Mesenteric fat pad (tissue), 1 donor: Measurements from ENCODE around the gene PCMTD2. TPM values are rescaled to one million over a fixed set of nuclear protein-coding genes. Genes with fewer than 3 reads are reported as not detected.
A peak's percentile ranks its signal among the peaks of the same experiment; 100 is the strongest.

Source experiments
- DNase-seq: peaks from one replicate; pipeline ENCODE4 v3.0.0-alpha.2; 2020; ENCODE audit warnings: low spot score
- total RNA-seq: library from RNA; stranded (reverse); fragmentation: NEBNext Ultra II Directional; extraction: Animal tissue kit (Norgen Biotek cat#: 25700); gene quantifications from one replicate; pipeline ENCODE4 v1.2.1, GENCODE V29; 2021
- donor health status: DM: yes; HTN: yes; CAD: no.

Gene PCMTD2
- total RNA-seq, 1 donor from 2014 or later = 33.7 TPM

DNA sequence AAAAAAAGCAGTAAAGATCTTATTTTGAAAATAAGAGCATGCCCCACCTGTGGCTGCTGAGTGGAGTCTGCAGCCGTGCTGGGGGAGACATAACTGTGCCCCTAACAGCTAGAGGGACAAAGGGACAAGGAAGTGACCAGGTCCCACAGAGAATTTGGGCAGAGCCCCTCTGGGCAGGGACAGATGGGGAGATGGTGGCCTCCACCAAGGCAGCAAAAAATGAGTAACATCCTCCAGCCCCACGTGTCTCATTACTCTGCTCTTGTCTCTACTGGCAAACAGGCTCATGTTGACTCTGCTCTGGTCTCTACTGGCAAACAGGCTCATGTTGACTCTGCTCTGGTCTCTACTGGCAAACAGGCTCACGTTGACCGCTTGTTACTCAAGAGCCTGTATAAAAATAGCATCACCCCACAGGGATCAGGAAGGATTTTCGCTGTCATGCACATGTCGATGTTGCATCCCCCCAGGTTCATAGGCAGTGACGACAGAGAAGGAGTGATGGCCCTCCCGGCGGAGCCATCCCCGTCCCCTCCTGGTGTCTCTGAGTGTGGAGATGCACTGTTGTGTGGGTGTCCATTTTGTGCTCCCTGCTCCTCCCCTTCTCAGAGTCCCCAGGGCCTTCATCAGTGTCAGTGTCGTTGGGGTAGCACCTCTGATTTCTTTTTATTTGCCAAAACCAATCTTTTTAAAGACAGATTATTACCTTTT lies 17.3 kb upstream of the PCMTD2 start:
- DNase-seq = no peak

DNA sequence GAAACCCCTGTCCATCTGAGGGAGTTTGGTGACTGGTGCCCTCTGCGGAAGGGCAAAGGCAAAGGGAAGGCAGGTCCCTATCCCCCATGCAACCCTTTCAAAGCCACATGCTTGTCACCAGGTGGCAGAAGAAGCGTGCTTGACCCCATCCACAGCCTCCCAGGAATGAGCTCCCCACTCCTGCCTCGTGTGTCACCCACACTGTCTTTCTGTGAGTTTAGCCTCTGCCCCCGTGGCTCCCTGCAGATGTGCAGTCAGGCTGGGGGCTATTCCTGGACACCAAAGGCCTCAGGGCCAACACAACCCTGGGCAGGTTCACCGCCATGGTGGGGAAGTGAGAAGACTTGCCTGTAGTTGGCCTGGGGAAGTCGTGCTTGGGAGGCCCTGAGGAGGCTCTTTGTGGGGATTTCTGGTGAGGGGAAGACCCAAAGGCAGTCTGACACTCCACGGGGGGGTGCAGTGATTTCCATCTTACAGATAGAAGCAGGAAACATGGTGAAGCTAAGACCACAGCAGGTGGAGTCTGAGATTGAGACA lies 16.6 kb upstream of the PCMTD2 start:
- DNase-seq = no peak

DNA sequence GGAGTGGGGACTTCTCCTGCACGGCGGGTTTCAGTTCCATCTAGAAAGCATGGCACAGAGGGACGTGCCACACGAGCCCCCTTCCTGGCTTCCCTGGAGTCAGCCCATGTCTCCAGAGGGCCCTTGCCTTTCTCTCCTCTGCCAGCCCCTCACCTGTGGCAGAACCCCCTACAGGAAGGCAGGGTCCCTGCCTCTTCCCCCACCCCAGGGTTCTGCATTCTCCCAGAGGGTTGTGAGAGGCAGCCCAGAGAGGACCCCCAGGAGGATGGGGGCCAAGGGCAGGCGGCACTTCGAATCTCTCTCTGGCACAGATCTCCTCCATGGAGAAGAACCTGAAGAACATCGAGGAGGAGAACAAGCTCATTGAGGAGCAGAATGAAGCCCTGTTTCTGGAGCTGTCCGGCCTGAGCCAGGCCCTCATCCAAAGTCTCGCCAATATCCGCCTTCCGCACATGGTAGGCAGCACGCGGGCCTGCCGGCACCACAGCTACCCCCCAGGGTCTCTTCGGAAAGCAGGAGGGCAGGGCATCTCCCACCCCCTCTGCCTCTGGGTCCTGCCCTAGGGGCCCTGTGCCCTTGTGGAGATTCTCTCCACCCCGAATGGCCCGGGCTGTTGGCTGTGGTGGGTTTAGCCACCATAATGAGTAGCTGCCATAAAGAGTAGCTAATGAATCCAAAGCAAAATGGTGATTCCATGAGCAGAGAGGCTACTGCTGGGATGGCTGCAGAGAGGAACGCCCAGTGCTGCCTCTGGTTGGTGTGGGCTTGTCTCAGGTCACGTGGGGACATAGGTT lies 15.9 kb upstream of the PCMTD2 start:
- DNase-seq = peak; percentile 64

DNA sequence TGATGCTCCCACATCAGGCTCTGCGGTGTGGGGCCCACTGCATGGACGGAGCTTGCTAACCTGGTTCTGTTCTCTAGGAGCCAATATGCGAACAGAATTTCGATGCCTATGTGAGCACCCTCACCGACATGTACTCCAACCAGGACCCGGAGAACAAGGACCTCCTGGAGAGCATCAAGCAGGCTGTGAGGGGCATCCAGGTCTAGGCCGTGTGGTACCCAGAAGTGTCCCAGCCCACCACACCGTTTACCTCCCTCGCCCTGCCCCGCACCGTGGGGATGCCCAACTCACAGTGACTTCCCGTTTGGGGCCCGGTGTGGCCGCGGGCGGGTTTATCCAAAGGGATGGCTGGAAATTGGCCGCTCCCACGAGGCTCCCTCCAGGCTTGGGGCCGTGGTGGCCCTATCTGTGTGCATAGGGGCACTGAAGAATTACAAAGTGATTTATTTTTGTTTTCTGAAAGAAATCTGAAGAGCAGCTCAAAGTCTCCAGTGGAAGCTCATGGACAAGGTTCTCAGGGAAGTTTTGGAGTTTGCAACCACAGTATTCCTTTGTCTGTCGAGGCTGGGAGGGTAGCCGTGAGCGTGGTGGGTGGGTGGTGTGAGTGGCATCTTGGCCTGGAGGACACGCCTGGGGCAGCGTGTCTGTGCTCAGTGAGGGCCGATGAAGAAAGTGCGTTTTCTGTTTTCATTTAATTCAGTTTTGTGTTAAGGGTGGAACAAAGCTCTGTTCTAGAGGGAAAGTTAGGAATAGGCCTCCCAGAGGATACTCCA lies 15.1 kb upstream of the PCMTD2 start:
- peak; percentile 53 for DNase-seq

DNA sequence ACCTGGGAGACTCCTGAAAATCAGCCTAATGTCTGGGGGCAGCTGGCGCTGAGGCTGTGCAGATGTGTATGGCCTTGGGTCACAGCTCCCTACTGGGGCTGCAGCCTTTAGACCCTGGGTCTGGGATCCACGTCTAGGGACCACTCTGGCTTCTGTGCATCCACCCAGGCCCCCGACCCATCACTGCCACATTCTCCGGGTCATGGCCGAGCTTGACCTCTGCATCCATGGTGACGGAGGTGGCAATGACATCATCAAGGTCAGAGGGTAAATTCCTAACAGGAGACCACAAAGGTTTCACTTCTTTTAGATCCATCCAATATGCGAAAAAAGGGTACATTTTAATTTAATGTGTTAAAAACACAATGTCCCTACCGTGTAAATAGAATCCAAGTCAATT lies 14.5 kb upstream of the PCMTD2 start:
- DNase-seq = peak; percentile 71

DNA sequence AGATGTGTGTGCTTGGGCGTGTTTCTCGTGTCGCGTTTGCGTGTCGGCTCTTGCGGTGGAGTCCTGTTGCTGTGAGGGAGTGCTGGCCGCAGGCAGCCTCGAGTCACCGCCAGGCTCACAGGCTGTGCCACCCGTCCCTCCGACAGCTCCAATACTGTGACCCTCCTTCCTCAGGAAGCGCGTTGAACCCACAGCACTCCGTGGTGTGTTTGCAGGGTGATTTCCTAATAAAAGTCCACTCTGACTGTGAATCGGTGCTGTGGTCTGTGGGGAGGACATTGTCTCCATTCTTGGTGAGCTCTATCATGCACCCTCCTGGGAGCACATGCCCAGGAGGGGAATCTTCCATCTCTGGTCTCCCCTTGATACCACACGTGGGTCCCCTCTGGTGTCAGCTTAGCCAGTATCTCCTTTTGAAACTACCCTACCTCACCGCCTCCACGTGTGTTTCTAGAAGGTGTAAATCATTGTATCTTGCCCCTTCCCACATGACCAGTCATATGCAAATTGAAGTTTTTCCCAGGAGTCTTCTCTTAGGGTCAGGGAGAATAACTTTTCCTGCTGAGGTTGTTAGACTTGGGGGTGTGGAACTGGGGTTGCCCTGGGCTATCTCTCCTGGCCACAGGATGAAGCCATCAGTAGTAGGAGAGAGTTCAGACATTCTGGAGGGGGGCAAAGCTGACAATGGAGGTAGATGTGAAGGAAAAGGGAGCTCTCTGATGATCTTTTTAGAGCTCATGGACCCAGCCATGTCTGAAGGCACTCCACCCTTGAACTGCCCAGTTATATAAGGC lies 13.3 kb upstream of the PCMTD2 start:
- peak; percentile 81 for DNase-seq

DNA sequence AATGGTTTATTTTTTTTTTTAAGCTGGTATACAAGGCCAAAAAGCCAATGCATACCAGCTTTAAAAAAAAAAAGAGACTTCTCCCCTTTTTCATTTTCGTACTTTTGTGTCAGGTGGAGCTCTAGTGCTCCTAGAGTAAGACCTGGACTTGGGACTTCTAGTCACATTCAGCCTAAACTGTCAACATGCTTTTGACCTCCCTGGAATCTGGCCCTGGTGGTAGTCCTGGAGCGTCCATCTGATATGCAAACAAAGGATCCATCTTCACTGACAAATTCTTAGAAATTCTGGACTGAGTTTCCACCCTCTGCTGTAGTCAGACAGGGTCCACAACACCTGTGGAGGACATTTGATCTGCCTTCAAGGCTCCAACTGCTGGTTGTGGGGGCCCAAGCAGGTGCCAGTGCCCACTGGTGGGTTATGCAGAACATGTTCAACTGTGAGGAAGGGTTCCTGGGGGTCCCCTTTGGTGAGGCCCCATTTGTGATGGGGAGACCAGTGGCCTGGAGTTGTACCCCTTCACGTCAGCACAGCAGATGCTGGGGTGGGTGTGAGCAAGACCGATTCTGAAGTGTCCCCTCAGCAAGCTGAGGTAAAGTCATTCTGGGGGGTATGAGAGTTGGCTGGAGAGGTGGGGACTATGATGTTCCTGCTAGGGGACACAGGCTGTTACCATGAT lies 12.6 kb upstream of the PCMTD2 start:
- DNase-seq = peak; percentile 79

DNA sequence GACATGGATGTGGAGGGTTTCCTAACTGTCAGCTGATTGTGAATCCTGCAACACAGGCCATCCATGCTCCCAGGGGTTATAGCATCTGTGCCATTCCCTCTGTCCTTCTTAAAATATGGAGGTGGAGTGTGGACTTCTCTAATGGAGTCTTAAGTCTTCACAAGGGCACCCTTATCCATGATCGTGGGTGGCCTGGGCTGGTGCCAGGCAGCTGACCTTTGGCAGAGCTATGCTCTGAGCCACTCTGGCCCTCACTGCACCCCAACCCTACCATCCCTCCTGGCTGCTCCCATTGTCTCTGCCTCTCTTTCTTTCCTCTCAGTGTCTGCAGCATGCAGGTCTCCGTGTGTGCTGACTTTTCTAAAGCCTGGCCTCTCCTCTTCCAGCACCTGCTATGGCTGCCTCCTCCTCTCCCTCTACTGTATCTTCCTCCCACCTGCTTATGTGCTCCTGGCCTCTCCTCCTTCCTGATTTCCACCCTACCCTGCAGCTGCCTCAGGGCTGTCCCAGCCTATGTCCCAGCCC lies 11.2 kb upstream of the PCMTD2 start:
- DNase-seq = peak; percentile 57

DNA sequence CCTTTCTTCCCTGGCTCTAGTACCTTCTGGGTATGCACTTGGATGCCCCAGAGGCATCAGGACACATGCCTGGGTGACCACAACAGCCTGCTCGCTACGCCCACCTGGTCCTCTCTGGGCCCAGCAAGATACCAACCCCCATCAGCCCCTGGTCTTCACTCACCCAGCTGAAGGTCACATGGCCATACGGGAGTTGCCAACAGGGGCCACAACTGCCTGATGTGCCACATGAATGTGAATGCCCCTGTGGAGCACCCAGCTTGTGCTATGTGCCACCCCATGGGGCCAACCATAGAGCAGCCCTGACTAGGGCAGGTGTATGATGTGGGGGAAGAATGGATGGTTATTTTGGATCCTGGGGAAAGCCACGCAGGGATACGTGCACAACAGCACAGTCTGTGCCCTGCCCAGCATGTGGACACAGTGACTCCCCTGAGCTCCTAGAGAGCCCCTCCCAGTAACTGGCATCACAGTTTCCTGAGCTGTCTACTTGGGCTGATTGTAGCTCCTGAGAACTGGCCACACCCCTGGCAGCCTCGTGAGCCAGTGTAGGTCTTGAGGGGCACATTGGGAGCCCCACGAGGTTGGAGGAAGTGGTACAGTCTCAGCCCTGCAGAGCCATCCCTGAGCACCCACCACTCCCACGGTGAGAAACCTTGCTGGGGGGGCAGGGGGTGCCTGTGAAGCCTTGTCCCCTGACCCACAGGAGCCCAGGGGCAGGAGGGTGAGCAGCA lies 10.5 kb upstream of the PCMTD2 start:
- peak; percentile 77 for DNase-seq

DNA sequence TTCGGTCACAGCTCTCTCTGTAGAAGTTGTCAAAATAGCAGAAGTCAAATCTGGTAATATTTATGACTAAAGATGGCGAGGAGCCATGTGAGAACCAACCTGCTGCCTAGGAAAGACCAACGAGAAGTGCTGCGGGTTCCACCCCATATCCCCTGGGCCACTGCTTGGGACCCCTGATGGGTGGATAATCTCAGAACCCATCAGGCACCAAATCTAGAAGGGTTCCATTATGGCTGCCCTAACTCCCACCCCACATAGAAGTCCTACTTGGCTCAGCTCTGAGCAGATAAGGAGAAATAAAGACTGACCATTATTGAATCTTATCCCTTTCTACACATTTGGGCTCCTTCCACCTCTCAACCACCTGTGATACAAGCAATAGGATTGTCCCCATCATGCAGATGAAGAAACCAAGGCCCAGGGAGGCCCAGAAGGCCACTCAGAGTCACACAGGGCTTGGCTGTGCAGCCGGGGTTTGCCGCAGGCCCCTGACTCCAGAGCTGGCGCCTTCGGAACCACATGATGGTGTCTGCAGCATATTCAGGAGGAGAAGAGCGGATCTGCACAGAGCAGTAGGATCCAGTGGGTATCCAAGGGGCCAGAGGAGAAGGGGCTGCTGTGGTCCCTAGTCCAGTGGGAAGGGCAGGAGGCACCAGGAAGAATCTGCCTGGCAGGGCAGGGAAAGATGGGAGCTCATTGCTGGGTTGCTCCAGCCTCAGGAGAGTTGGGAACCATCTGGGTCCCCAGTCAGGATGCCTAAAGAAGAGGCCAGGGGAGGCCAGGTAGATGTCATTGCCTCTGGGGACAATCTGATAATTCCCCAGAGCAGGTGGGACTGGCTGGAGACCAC lies 9.6 kb upstream of the PCMTD2 start:
- peak; percentile 55 for DNase-seq

DNA sequence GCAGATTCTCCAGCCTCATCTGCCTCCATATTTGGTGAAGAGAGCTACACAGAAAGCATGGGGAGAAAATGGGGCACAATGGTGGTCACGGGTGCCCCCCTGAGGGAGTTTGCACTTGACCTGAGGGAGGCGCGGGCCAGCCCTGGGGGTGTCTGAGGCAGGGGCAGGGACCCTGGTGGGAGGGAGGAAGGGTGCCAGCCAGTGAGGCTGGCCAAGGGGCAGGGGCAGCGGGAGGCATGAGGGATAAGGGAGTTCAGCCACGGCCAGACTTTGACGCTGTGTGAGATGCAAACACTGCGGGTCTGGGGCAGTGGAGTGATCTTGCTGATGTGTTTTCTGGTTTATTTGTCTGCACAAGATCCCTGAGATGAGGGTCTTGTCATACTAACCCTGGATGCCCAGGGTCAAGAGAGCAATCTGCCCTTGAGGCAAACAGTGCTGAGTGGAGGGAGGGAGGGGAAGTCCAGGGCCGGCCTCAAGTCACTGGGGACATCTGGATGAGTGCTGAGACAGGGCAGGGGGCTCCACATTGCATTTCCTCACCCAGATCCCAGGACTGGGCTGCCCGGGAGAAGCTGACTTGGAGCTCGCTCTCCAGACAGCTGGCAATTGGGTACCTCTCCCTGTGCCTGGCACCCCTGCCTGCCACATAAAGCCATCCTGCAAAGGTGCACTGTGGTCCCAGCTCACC lies 8.8 kb upstream of the PCMTD2 start:
- DNase-seq = peak; percentile 84

DNA sequence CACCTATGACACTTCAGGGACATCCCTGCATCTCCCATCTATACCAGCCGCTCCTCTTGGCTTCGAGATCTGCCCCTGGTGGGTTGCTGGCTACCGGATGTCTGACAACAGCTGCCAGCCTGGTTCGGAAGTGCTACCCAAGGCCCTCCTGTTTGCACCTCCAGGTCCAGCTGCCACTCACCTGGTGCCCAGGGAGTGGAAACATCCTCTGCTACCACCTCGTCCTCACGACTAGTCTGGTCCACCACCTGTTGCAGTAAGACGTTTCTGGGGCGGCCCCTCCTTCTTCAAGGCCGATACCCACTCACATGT lies 8.3 kb upstream of the PCMTD2 start:
- DNase-seq = no peak

DNA sequence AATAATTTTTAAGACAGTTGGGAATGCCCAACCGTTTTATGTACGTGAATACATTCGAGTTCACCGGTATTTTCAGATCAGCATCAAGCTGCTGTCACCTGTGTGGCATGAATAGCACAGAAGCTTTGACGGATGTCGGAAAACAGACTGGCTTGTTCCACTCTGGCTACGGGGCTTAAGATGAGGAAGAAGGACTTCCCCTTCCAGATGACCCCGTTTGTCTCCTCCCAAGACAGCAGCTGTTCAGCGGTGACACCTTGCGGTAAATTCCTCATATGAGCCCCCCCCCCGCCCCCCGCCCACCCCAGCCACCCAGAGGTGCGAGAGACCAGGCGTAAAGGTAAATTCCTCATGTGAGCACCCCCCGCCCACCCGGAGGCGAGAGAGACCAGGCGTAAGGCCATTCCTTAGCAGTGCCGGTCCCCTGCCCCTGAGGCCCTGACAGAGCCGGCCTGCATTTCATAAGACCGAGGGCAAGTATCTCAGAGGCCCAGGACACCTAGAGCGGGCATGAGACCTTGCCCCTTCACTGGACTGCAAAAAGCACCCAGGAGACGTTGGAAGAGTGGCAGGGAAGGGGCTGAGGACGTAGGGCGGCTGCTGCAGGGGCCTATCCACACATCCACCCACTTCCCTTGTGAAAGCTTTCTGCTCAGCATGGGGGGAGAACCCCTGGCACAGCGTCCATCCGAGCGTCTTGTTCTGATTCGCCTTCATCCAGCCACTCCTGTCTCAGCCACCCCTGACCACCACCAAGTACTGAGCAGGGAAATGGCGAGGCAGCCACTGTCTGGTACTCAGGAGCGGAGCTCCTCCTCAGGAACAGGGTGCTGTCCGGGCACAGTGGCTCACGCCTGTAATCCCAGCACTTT lies 7.3 kb upstream of the PCMTD2 start:
- DNase-seq = no peak

DNA sequence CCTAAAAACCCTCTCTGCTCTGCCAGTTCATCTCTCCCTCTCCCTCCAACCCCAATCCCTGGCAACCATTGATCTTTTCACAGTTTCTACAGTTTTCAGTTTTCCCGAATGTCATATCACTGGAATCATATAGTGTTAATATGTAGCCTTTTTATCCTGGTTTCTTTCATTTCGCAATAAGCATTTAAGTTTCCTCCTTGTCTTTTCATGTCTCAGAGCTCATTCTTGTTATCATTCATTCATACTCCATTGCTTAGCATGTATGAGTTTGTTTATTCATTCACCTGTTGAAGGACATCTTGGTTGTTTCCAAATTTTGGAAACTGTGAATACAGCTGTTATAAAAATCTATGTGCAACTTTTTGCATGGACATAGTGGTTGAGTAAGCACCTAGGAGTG lies 5.5 kb upstream of the PCMTD2 start:
- no peak for DNase-seq

DNA sequence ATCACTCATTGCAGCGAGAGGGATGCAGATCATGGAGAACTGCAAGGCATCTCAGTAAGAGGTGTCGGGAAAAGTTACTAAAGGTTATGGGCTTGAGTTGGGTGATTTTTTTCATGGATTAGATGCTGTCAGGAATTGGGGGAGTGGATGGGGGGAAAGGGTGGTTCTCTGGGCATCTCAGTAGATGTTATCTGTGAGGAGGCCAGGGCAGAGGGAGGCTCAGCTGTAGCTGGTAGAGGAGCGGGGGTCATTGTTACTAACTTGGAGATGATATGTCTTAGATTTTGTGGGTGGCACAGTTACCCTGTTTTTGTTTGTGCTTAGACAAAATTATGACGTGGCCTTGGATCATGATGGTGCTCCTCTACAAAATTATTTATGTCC lies 2.6 kb upstream of the PCMTD2 start:
- no peak for DNase-seq

DNA sequence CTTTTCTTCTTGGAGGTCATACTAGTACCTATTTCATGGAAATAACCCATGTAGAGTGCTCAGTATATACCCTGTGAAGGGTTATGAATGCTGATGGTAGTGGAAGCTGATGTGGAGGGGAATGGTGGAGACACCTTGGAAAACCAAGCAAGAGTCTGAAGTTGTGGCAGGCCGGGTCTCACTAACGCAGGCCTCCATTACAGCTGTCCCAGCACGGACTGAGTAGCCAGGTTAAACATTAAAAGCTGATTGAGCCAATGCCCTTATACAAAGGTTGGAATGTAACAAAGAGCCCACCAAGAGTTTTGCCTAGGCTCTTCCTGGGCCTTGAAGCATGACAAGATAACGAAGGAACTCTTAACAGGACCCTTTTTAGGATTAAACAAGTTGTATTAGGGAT lies 2.1 kb upstream of the PCMTD2 start:
- DNase-seq = no peak

DNA sequence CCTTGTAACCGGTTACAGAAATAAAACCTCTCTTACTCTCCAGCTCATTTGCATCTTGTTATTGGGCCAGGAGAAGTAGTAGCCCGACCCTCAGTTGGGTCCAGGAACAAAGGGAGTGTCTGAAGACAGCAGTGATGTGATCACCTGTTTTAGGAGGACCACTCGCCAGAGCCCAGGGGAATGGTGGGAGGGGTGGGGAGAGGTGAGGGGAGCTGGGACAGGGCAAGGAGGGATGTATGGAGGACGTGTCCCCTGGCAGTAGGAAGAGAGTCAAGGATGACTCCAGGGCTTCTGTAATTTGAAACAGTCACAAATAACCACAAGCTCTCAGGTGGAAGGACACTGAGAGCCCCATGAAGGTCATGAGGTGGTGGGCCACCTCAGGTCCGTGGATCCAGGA lies 1.4 kb upstream of the PCMTD2 start:
- DNase-seq = no peak
